Measurements from ENCODE around the gene BCL11B.

Gene BCL11B

DNA sequence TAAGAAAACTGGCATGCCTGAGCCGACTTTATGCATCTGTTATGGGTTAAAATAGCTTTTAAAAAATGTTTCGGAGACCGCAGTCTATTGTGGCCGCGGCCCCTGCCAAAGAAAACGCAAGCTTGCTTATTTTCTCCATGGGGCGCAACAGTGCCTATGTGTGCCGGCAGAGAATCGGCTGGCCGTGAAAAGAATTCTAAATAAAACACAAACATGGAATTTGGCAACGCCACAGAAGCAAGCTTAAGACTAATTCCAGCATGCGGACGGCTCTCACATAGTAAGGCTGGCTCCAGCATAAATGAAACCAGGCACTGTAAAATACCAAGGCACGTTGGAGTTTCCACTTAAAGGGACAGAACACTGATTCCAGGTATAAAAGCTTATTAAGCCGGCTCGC lies 56.7 kb downstream of the BCL11B start:
- peak; percentile 59 for ATAC-seq
- TF ChIP-seq GLIS3 (CRISPR knock-in tag; IDR thresholded peaks at IDR 0.05): no peak
- no peak for TF ChIP-seq ZFP30 (CRISPR knock-in tag; IDR thresholded peaks at IDR 0.05)
- no peak for TF ChIP-seq TCF4 (CRISPR knock-in tag; IDR thresholded peaks at IDR 0.05; ENCODE audit: borderline replicate concordance)

DNA sequence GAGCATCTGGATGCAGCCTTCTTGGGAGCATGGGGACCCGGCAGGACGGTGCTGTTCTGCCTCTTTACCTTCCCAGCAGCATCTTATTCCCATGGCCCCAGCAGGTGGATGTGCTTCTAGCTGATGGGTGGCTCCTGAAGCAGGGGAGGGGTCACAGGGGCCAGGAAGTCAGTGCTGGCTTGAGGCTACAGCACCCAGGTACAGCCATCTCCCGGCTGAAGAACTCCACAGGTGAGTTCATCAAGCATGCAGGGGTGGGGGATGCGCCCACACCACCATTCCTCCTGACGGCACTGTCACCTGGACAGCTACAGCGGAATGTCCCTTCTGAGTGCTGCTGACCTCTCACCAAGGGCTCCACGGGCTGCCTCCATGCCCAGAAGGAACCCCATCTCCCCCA lies 57.3 kb downstream of the BCL11B start:
- ATAC-seq: no peak
- TF ChIP-seq CSDC2 (CRISPR knock-in tag; IDR thresholded peaks at IDR 0.05): no peak
- TF ChIP-seq ARNTL (CRISPR knock-in tag; IDR thresholded peaks at IDR 0.05; ENCODE audit: borderline replicate concordance, low read depth): no peak
- TF ChIP-seq ZNF565 (CRISPR knock-in tag; conservative IDR thresholded peaks at IDR 0.05; ENCODE audit: low read depth): no peak
- TF ChIP-seq ZNF8 (CRISPR knock-in tag; IDR thresholded peaks at IDR 0.05): no peak
- no peak for TF ChIP-seq TCF4 (CRISPR knock-in tag; IDR thresholded peaks at IDR 0.05; ENCODE audit: borderline replicate concordance)
- no peak for TF ChIP-seq BACH2 (CRISPR knock-in tag; IDR thresholded peaks at IDR 0.05; ENCODE audit: borderline replicate concordance)
- TF ChIP-seq PPARA (CRISPR knock-in tag; IDR thresholded peaks at IDR 0.05; ENCODE audit: borderline replicate concordance): no peak
- no peak for TF ChIP-seq RARB (CRISPR knock-in tag; IDR thresholded peaks at IDR 0.05)
- TF ChIP-seq ZNF70 (CRISPR knock-in tag; IDR thresholded peaks at IDR 0.05): no peak
- TF ChIP-seq, protein P1, sequence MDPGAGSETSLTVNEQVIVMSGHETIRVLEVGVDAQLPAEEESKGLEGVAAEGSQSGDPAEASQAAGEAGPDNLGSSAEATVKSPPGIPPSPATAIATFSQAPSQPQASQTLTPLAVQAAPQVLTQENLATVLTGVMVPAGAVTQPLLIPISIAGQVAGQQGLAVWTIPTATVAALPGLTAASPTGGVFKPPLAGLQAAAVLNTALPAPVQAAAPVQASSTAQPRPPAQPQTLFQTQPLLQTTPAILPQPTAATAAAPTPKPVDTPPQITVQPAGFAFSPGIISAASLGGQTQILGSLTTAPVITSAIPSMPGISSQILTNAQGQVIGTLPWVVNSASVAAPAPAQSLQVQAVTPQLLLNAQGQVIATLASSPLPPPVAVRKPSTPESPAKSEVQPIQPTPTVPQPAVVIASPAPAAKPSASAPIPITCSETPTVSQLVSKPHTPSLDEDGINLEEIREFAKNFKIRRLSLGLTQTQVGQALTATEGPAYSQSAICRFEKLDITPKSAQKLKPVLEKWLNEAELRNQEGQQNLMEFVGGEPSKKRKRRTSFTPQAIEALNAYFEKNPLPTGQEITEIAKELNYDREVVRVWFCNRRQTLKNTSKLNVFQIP (CRISPR knock-in tag; IDR thresholded peaks at IDR 0.05; ENCODE audit: borderline replicate concordance, low read depth): no peak
- TF ChIP-seq CREB5 (CRISPR knock-in tag; IDR thresholded peaks at IDR 0.05; ENCODE audit: low read depth): no peak
- TF ChIP-seq PATZ1 (CRISPR knock-in tag; IDR thresholded peaks at IDR 0.05; ENCODE audit: borderline replicate concordance): no peak
- TF ChIP-seq ZFP30 (CRISPR knock-in tag; IDR thresholded peaks at IDR 0.05): no peak
- no peak for TF ChIP-seq ISL1 (CRISPR knock-in tag; IDR thresholded peaks at IDR 0.05)
- no peak for TF ChIP-seq OSR1 (CRISPR knock-in tag; IDR thresholded peaks at IDR 0.05)
- no peak for TF ChIP-seq TOX (CRISPR knock-in tag; IDR thresholded peaks at IDR 0.05; ENCODE audit: borderline replicate concordance)
- TF ChIP-seq ZC3H10 (CRISPR knock-in tag; IDR thresholded peaks at IDR 0.05): no peak
- no peak for TF ChIP-seq ESRRG (CRISPR knock-in tag; IDR thresholded peaks at IDR 0.05)
- no peak for TF ChIP-seq TSHZ2 (CRISPR knock-in tag; IDR thresholded peaks at IDR 0.05)

GRCh38 chr14:99213527-99213971 lies 58.4 kb downstream of the BCL11B start:
- no peak for TF ChIP-seq SNAI2 (CRISPR knock-in tag; IDR thresholded peaks at IDR 0.05)
- no peak for TF ChIP-seq OSR1 (CRISPR knock-in tag; IDR thresholded peaks at IDR 0.05)
- TF ChIP-seq TOX (CRISPR knock-in tag; IDR thresholded peaks at IDR 0.05; ENCODE audit: borderline replicate concordance): no peak
- TF ChIP-seq PPARA (CRISPR knock-in tag; IDR thresholded peaks at IDR 0.05; ENCODE audit: borderline replicate concordance): no peak
- TF ChIP-seq GLIS3 (CRISPR knock-in tag; IDR thresholded peaks at IDR 0.05): no peak
- TF ChIP-seq ZFP30 (CRISPR knock-in tag; IDR thresholded peaks at IDR 0.05): no peak
- no peak for TF ChIP-seq CREB5 (CRISPR knock-in tag; IDR thresholded peaks at IDR 0.05; ENCODE audit: low read depth)
- TF ChIP-seq ARNTL (CRISPR knock-in tag; IDR thresholded peaks at IDR 0.05; ENCODE audit: borderline replicate concordance, low read depth): no peak
- no peak for TF ChIP-seq BACH2 (CRISPR knock-in tag; IDR thresholded peaks at IDR 0.05; ENCODE audit: borderline replicate concordance)
- TF ChIP-seq ZNF565 (CRISPR knock-in tag; conservative IDR thresholded peaks at IDR 0.05; ENCODE audit: low read depth): no peak
- TF ChIP-seq ZNF8 (CRISPR knock-in tag; IDR thresholded peaks at IDR 0.05): no peak
- TF ChIP-seq ZC3H10 (CRISPR knock-in tag; IDR thresholded peaks at IDR 0.05): no peak
- no peak for ATAC-seq
